CD14-positive monocyte (primary cell): ENCODE data around the gene COG7. TPM values are rescaled to one million over a fixed set of nuclear protein-coding genes. Genes with fewer than 3 reads are reported as not detected.

Experiments used
- DNase-seq, 3 donors: peaks; one replicate each; pipeline ENCODE4 v3.0.0-alpha.2; 2011 to 2022
- H2AFZ ChIP-seq: 2 replicates; pipeline ENCODE4 v1.6.0; 2012; ENCODE audit warnings: mild to moderate bottlenecking, low read depth, low read length, inconsistent platforms; ENCODE audit not compliant: insufficient read depth, poor library complexity, severe bottlenecking
- H3K27ac ChIP-seq, 2 donors: 1 replicate in 1 of 2; 2 replicates in 1 of 2; pipeline ENCODE4 v1.5.1; 2012 to 2013; ENCODE audit warnings: low read length in 2 of 2, control low read depth in 1 of 2, inconsistent platforms in 1 of 2, low read depth in 1 of 2, mild to moderate bottlenecking in 1 of 2
- H3K27me3 ChIP-seq, 2 donors: one replicate each; pipeline versions ENCODE4 v1.6.0 to v1.6.1; 2011 to 2013; ENCODE audit warnings: low read length in 2 of 2; ENCODE audit not compliant: control insufficient read depth in 2 of 2, insufficient read depth in 2 of 2
- H3K36me3 ChIP-seq, 2 donors: replicated peaks in 1 of 2; 1 replicate in 1 of 2; 2 replicates in 1 of 2; pipeline versions ENCODE4 v1.5.1 to v1.6.1; 2012 to 2013; ENCODE audit warnings: low read length in 2 of 2, control low read depth in 1 of 2, inconsistent platforms in 1 of 2, mild to moderate bottlenecking in 1 of 2; ENCODE audit not compliant: insufficient read depth in 2 of 2, control insufficient read depth in 1 of 2
- H3K4me1 ChIP-seq, 2 donors: 1 replicate in 1 of 2; 2 replicates in 1 of 2; pipeline versions ENCODE4 v1.5.1 to v1.6.1; 2012 to 2013; ENCODE audit warnings: low read length in 2 of 2, control low read depth in 1 of 2, inconsistent platforms in 1 of 2, mild to moderate bottlenecking in 1 of 2, moderate library complexity in 1 of 2; ENCODE audit not compliant: insufficient read depth in 2 of 2, control insufficient read depth in 1 of 2
- H3K4me2 ChIP-seq: replicated peaks from 2 replicates; pipeline ENCODE3; 2012; ENCODE audit warnings: low read length, moderate library complexity, mild to moderate bottlenecking; ENCODE audit not compliant: poor library complexity, severe bottlenecking; ENCODE audit errors: extremely low read depth
- H3K4me3 ChIP-seq, 3 experiments: fragments of 200-600 bp in 1 of 3; sonication (generic) in 1 of 3; replicated peaks in 1 of 3; 1 replicate in 2 of 3; 2 replicates in 1 of 3; pipeline ENCODE4 v1.5.1; 2011 to 2013; ENCODE audit warnings: low read length in 3 of 3, mild to moderate bottlenecking in 3 of 3, control low read depth in 2 of 3, low read depth in 2 of 3, inconsistent platforms in 1 of 3, moderate library complexity in 1 of 3
- H3K79me2 ChIP-seq: 2 replicates; pipeline ENCODE4 v1.6.0; 2012; ENCODE audit warnings: mild to moderate bottlenecking, control low read depth, inconsistent platforms, low read length, moderate library complexity; ENCODE audit not compliant: insufficient read depth
- H3K9ac ChIP-seq: 2 replicates; pipeline ENCODE4 v1.6.0; 2017; ENCODE audit warnings: low read length, mild to moderate bottlenecking; ENCODE audit not compliant: insufficient read depth, poor library complexity, severe bottlenecking
- H3K9me3 ChIP-seq, 2 donors: replicated peaks in 1 of 2; 1 replicate in 1 of 2; 2 replicates in 1 of 2; pipeline versions ENCODE4 v1.5.1 to v1.6.1; 2012 to 2013; ENCODE audit warnings: low read length in 2 of 2, control low read depth in 1 of 2; ENCODE audit not compliant: control insufficient read depth in 1 of 2, insufficient read depth in 1 of 2
- H4K20me1 ChIP-seq: 2 replicates; pipeline ENCODE4 v1.6.0; 2012; ENCODE audit warnings: mild to moderate bottlenecking, low read length, control low read depth, moderate library complexity; ENCODE audit not compliant: insufficient read depth
- H3K27ac Mint-ChIP-seq, 7 donors: one replicate each; pipeline ENCODE4 v1.8.0; 2020; ENCODE audit warnings: mild to moderate bottlenecking in 7 of 7, mixed read lengths in 7 of 7, moderate library complexity in 6 of 7, inconsistent platforms in 2 of 7
- H3K27me3 Mint-ChIP-seq, 3 donors: one replicate each; pipeline ENCODE4 v1.8.0; 2021 to 2022; ENCODE audit warnings: low read depth in 3 of 3, mild to moderate bottlenecking in 3 of 3, mixed read lengths in 3 of 3, moderate library complexity in 3 of 3, inconsistent platforms in 1 of 3
- H3K36me3 Mint-ChIP-seq, 2 donors: one replicate each; pipeline ENCODE4 v1.8.0; 2020; ENCODE audit warnings: mixed read lengths in 2 of 2, inconsistent platforms in 1 of 2, mild to moderate bottlenecking in 1 of 2
- H3K4me1 Mint-ChIP-seq: one replicate; pipeline ENCODE4 v1.8.0; 2020; ENCODE audit warnings: mild to moderate bottlenecking, mixed read lengths
- H3K4me3 Mint-ChIP-seq, 2 donors: one replicate each; pipeline ENCODE4 v1.8.0; 2020; ENCODE audit warnings: mild to moderate bottlenecking in 2 of 2, mixed read lengths in 2 of 2, moderate library complexity in 1 of 2
- H3K9me3 Mint-ChIP-seq, 7 donors: one replicate each; pipeline ENCODE4 v1.8.0; 2020 to 2022; ENCODE audit warnings: mixed read lengths in 7 of 7, mild to moderate bottlenecking in 6 of 7, moderate library complexity in 6 of 7, inconsistent platforms in 2 of 7
- CTCF ChIP-seq: fragments of 200-600 bp; IDR thresholded peaks from one replicate; pipeline ENCODE4 v1.8.0; 2022; ENCODE audit warnings: antibody characterized with exemption, mild to moderate bottlenecking
- WGBS: methylation state at CpG from one replicate; pipeline ENCODE4 v1.1.5; 2013; ENCODE audit warnings: missing lambda C conversion rate; ENCODE audit not compliant: insufficient coverage; 5-methylcytosine and 5-hydroxymethylcytosine counted together
- intact Hi-C, 2 donors: fragments of 100-400 bp; cut with micrococcal nuclease; formaldehyde crosslinking; loops; one replicate each; pipeline versions ENCODE4 v1.15.0 to v1.15.1; 2023
- polyA plus RNA-seq, 3 donors: library from polyadenylated mRNA; depleted of rRNA in 1 of 3; unstranded in 2 of 3; stranded (reverse) in 1 of 3; fragments of 300-500 nt in 2 of 3; fragments of >200 nt in 1 of 3; fragmentation: Illumina TruSeq in 2 of 3; gene quantifications; 1 replicate in 2 of 3; 2 replicates in 1 of 3; pipeline ENCODE4 v1.2.3, GENCODE V29; 2012 to 2021

The COG7 gene
- polyA plus RNA-seq, 3 donors, result 6.6 to 28.8 (median 8.0) TPM

GRCh38 chr16:23436951-23437350 is 16.0 kb downstream of the COG7 start:
- no peaks in the 10 kb centered on the region for H3K9me3 Mint-ChIP-seq
- intact Hi-C loops, result loop anchor here in 1 of 2 donors (10.0 kb wide), 1 partner anchor 542 kb away; no protein-coding TSS in a partner anchor
- H3K36me3 Mint-ChIP-seq, result peaks cover 56 to 75% of the 10 kb centered on the region in 2 donors
- TF ChIP-seq CTCF, result no peak
- Histone ChIP-seq H3K9ac (no peak overlapping the region), H3K36me3 (peaks cover 49 to 66% of the 10 kb centered on the region in 2 donors), H3K9me3 (no peaks in the 10 kb centered on the region), H3K27me3 (no peaks in the 10 kb centered on the region), H3K4me1 (peaks cover 9 to 12% of the 10 kb centered on the region in 2 donors), H3K27ac (no peak overlapping the region), H3K4me3 (no peak overlapping the region), H3K4me2 (no peak overlapping the region), H2AFZ (no peak overlapping the region), H4K20me1 (peaks cover 4% of the 10 kb centered on the region), H3K79me2 (no peaks in the 10 kb centered on the region)
- peak overlapping the region in 1 of 7 donors; percentile 32 for H3K27ac Mint-ChIP-seq
- DNase-seq, result no peak
- peaks cover 13% of the 10 kb centered on the region for H3K4me1 Mint-ChIP-seq
- WGBS, result 100% methylated on average over 1 of the region's 4 CpGs
- no peak overlapping the region for H3K4me3 Mint-ChIP-seq
- no peaks in the 10 kb centered on the region for H3K27me3 Mint-ChIP-seq

DNA sequence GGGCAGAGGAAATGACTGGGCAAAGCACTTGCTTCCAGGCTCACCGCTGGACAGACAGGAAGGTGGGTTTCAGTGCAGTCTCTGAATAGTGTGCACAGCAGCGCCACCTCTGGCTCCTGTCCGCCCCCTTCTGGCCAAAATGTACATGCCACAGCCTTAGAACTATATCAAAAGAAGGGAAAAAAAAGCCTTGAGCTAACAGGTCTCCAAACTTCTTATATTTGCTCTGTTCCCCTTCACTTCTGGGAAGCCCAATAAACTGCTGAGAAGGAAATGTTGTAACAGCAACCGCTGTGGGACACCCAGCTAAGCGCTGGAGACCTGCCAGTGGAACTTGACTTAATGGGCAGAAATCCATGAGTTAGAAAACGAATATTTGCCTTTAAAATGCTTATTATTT is 17.5 kb downstream of the COG7 start:
- Mint-ChIP-seq H3K27me3 (no peaks in the 10 kb centered on the region), H3K4me3 (no peak overlapping the region), H3K36me3 (peaks cover 49 to 69% of the 10 kb centered on the region in 2 donors), H3K9me3 (no peaks in the 10 kb centered on the region), H3K4me1 (peaks cover 13% of the 10 kb centered on the region), H3K27ac (peak overlapping the region in 6 of 7 donors; percentile 35 to 77 (median 55))
- intact Hi-C loops, result loop anchor here in 1 of 2 donors (10.0 kb wide), 1 partner anchor 541 kb away; no protein-coding TSS in a partner anchor
- Histone ChIP-seq H3K4me3 (no peak overlapping the region), H4K20me1 (peaks cover 4% of the 10 kb centered on the region), H3K27me3 (no peaks in the 10 kb centered on the region), H3K36me3 (peaks cover 38 to 63% of the 10 kb centered on the region in 2 donors), H2AFZ (peak overlapping the region; percentile 30), H3K79me2 (no peaks in the 10 kb centered on the region), H3K9ac (no peak overlapping the region), H3K9me3 (no peaks in the 10 kb centered on the region), H3K4me1 (peaks cover 9 to 12% of the 10 kb centered on the region in 2 donors), H3K27ac (peak overlapping the region in 1 of 2 donors; percentile 21), H3K4me2 (peak overlapping the region; percentile 3)
- peak; percentile 91 for TF ChIP-seq CTCF
- WGBS, result 0% methylated on average over 1 of the region's 6 CpGs
- peak; percentile 37 to 62 (median 46) for DNase-seq
